Liver (tissue), 9 donors: ENCODE measurements around the gene CDCP2. TPM values are rescaled to one million over a fixed set of nuclear protein-coding genes. Genes with fewer than 3 reads are reported as not detected.
A peak's percentile ranks its signal among the peaks of the same experiment; 100 is the strongest.

Experiments
- DNase-seq: peaks from one replicate; pipeline ENCODE4 v3.0.0-alpha.2; 2017; ENCODE audit warnings: low spot score
- H3K27ac ChIP-seq, 2 donors: one replicate each; pipeline ENCODE4 v1.7.0; 2013; ENCODE audit warnings: inconsistent platforms in 2 of 2, low read length in 2 of 2, control low read depth in 1 of 2, low read depth in 1 of 2, mild to moderate bottlenecking in 1 of 2
- H3K27me3 ChIP-seq, 4 donors: one replicate each; pipeline versions ENCODE4 v1.6.1 to v1.7.0; 2013; ENCODE audit warnings: low read length in 3 of 4, inconsistent platforms in 1 of 4, mild to moderate bottlenecking in 1 of 4, moderate library complexity in 1 of 4; ENCODE audit not compliant: control insufficient read depth in 4 of 4, insufficient read depth in 4 of 4
- H3K36me3 ChIP-seq, 4 donors: one replicate each; pipeline versions ENCODE4 v1.6.1 to v1.7.0; 2013; ENCODE audit warnings: low read length in 3 of 4, mild to moderate bottlenecking in 3 of 4, low read depth in 1 of 4, moderate library complexity in 1 of 4; ENCODE audit not compliant: control insufficient read depth in 4 of 4, insufficient read depth in 3 of 4
- H3K4me1 ChIP-seq, 4 donors: one replicate each; pipeline versions ENCODE4 v1.6.1 to v1.7.0; 2013; ENCODE audit warnings: low read length in 3 of 4, mild to moderate bottlenecking in 3 of 4, moderate library complexity in 1 of 4; ENCODE audit not compliant: control insufficient read depth in 4 of 4, insufficient read depth in 4 of 4
- H3K4me3 ChIP-seq, 3 donors: one replicate each; pipeline versions ENCODE4 v1.6.1 to v1.7.0; 2013; ENCODE audit warnings: low read length in 3 of 3, control low read depth in 1 of 3, low read depth in 1 of 3, mild to moderate bottlenecking in 1 of 3
- H3K9ac ChIP-seq, 2 donors: one replicate each; pipeline ENCODE4 v1.7.0; 2013; ENCODE audit warnings: low read length in 2 of 2, mild to moderate bottlenecking in 2 of 2, moderate library complexity in 2 of 2, control low read depth in 1 of 2, low read depth in 1 of 2
- H3K9me3 ChIP-seq, 4 donors: one replicate each; pipeline versions ENCODE4 v1.6.1 to v1.7.0; 2013; ENCODE audit warnings: low read length in 3 of 4; ENCODE audit not compliant: control insufficient read depth in 4 of 4
- GABPA ChIP-seq, 2 donors: IDR thresholded peaks in 1 of 2; conservative IDR thresholded peaks in 1 of 2; 2 replicates each; pipeline ENCODE4 v1.6.1; 2016; ENCODE audit warnings: antibody characterized with exemption in 2 of 2, mild to moderate bottlenecking in 1 of 2, moderate library complexity in 1 of 2
- HNF4G ChIP-seq: IDR thresholded peaks from 2 replicates; pipeline ENCODE4 v1.6.1; 2016; ENCODE audit warnings: antibody characterized with exemption
- JUND ChIP-seq, 2 donors: IDR thresholded peaks; 2 replicates each; pipeline ENCODE4 v1.6.1; 2016; ENCODE audit warnings: antibody characterized with exemption in 2 of 2
- NR2F2 ChIP-seq: IDR thresholded peaks from 2 replicates; pipeline ENCODE4 v1.6.1; 2016; ENCODE audit warnings: antibody characterized with exemption
- RAD21 ChIP-seq, 2 donors: IDR thresholded peaks; 2 replicates each; pipeline ENCODE4 v1.6.1; 2016; ENCODE audit warnings: antibody characterized with exemption in 2 of 2, mild to moderate bottlenecking in 2 of 2
- SP1 ChIP-seq: IDR thresholded peaks from 2 replicates; pipeline ENCODE4 v1.6.1; 2018; ENCODE audit warnings: antibody characterized with exemption, mild to moderate bottlenecking
- TAF1 ChIP-seq: conservative IDR thresholded peaks from 2 replicates; pipeline ENCODE4 v1.6.1; 2016; ENCODE audit warnings: antibody characterized with exemption, mild to moderate bottlenecking
- YY1 ChIP-seq: IDR thresholded peaks from 2 replicates; pipeline ENCODE4 v1.6.1; 2016; ENCODE audit warnings: antibody characterized with exemption, mild to moderate bottlenecking
- WGBS: extraction: QIAGEN DNeasy Blood & Tissue Kit; methylation state at CpG from one replicate; pipeline ENCODE4 v1.1.7; 2013; 5-methylcytosine and 5-hydroxymethylcytosine counted together
- polyA plus RNA-seq, 2 donors: library from polyadenylated mRNA; stranded (reverse) in 1 of 2; unstranded in 1 of 2; fragments of 200-250 nt in 1 of 2; fragments of >200 nt in 1 of 2; fragmentation: Nextera tagmentation in 1 of 2; extraction: Ambion mirVana in 1 of 2; gene quantifications; one replicate each; pipeline versions ENCODE4 v1.2.1 to v1.2.3, GENCODE V29; 2013 to 2015
- total RNA-seq, 2 donors: library from RNA; depleted of rRNA; stranded (reverse); fragments of >200 nt; gene quantifications; one replicate each; pipeline ENCODE4 v1.2.3, GENCODE V29; 2014
- TF ChIP-seq, protein P1 (sequence below): fragments of 150-350 bp; IDR thresholded peaks from 2 replicates; pipeline ENCODE4 v1.5.1; 2017; ENCODE audit warnings: improper control_type of control experiment, low read depth, low read length; ENCODE audit not compliant: missing input control
- TF ChIP-seq, protein P2 (sequence below): IDR thresholded peaks from 2 replicates; pipeline ENCODE4 v1.6.1; 2016; ENCODE audit warnings: antibody characterized with exemption
- TF ChIP-seq, protein P3 (sequence below): IDR thresholded peaks from 2 replicates; pipeline ENCODE4 v1.6.1; 2016; ENCODE audit warnings: antibody characterized with exemption
- TF ChIP-seq, protein P4 (sequence below): IDR thresholded peaks from 2 replicates; pipeline ENCODE4 v1.6.1; 2016; ENCODE audit warnings: antibody characterized with exemption
- TF ChIP-seq, protein P5 (sequence below): IDR thresholded peaks from 2 replicates; pipeline ENCODE4 v1.6.1; 2016; ENCODE audit warnings: antibody characterized with exemption, mild to moderate bottlenecking
- donor health status: healthy.
- donor health status: healthy.
- donor health status: healthy.
- donor health status: healthy.
- donor health status: healthy.

Gene CDCP2
- total and polyA plus RNA-seq, 4 donors = under 0.01 TPM; not detected in 3

DNA sequence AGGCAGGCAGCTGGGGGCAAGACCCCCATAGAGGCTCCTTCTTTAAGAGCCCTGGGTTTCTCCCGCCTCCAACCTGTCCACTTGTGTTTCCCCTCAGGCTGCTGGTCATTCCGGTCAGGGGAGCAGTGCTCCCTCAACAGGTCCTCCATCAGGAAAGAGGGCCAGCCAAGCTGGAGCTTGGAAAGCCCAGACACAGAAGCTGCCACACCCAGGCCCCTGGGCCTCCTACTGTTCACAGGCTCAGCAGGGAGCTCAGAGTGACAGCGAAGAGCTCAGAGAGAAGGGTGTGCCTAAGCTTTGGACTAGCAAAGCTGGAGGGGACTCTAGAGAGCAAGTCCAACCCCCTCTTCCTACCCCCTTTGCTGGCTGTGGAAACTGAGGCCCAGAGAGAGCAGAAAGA, 10.3 kb upstream of the CDCP2 start:
- no peak for DNase-seq

DNA sequence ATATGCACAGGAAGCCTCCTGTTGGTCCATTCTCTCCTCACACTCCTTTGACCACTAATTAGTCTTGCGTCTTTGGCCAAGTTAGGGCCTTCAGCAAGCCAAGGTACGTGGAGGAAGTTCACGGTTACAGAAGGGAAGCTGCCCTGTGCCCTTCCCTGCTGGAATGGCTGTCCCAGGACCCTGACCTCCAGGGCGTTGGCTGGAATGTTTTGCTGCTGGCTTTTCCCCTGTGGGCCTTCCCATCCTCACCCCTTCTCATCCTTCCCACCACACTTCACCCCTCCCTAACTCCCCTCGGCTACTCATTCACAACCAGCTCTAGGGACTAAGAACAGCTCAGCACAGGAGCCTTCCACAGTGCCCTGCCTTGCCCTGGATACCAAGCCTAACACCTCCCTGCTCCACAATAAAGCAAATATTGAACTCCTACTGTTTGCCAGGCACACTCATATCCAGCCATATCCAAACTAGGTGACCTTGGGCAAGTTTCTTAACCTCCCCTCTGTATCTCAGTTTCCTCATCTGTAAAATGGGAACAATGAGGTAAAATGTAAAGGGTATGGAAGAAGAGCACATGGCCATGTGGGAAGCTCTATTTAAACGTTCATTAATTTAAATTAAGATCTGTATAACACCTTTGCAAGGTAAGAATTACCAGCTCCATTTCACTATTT, 8.8 kb upstream of the CDCP2 start:
- Histone ChIP-seq H3K4me1 (no peaks in the 10 kb centered on the region), H3K27me3 (no peaks in the 10 kb centered on the region), H3K36me3 (no peaks in the 10 kb centered on the region), H3K9ac (no peak overlapping the region), H3K27ac (no peak overlapping the region), H3K4me3 (no peak overlapping the region), H3K9me3 (no peaks in the 10 kb centered on the region)
- WGBS = 80% methylated on average over 6 of the region's 6 CpGs
- peak; percentile 26 for TF ChIP-seq NR2F2
- TF ChIP-seq, protein P1, sequence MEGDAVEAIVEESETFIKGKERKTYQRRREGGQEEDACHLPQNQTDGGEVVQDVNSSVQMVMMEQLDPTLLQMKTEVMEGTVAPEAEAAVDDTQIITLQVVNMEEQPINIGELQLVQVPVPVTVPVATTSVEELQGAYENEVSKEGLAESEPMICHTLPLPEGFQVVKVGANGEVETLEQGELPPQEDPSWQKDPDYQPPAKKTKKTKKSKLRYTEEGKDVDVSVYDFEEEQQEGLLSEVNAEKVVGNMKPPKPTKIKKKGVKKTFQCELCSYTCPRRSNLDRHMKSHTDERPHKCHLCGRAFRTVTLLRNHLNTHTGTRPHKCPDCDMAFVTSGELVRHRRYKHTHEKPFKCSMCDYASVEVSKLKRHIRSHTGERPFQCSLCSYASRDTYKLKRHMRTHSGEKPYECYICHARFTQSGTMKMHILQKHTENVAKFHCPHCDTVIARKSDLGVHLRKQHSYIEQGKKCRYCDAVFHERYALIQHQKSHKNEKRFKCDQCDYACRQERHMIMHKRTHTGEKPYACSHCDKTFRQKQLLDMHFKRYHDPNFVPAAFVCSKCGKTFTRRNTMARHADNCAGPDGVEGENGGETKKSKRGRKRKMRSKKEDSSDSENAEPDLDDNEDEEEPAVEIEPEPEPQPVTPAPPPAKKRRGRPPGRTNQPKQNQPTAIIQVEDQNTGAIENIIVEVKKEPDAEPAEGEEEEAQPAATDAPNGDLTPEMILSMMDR = no peak
- no peak for DNase-seq

More for the DNA sequence above, 10.3 kb upstream of the CDCP2 start:
- Histone ChIP-seq H3K9me3 (no peaks in the 10 kb centered on the region), H3K27ac (no peak overlapping the region), H3K27me3 (no peaks in the 10 kb centered on the region), H3K9ac (no peak overlapping the region), H3K4me1 (no peaks in the 10 kb centered on the region), H3K36me3 (no peaks in the 10 kb centered on the region), H3K4me3 (no peak overlapping the region)
- TF ChIP-seq, protein P2, sequence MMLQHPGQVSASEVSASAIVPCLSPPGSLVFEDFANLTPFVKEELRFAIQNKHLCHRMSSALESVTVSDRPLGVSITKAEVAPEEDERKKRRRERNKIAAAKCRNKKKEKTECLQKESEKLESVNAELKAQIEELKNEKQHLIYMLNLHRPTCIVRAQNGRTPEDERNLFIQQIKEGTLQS = no peak
- TF ChIP-seq, protein P3, sequence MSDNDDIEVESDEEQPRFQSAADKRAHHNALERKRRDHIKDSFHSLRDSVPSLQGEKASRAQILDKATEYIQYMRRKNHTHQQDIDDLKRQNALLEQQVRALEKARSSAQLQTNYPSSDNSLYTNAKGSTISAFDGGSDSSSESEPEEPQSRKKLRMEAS = no peak
- no peak for TF ChIP-seq GABPA (IDR thresholded peaks at IDR 0.05 in 1 of 2, conservative IDR thresholded peaks at IDR 0.05 in 1 of 2)
- TF ChIP-seq RAD21 (IDR thresholded peaks at IDR 0.05) = no peak
- WGBS = 93% methylated on average over 3 of the region's 3 CpGs

DNA sequence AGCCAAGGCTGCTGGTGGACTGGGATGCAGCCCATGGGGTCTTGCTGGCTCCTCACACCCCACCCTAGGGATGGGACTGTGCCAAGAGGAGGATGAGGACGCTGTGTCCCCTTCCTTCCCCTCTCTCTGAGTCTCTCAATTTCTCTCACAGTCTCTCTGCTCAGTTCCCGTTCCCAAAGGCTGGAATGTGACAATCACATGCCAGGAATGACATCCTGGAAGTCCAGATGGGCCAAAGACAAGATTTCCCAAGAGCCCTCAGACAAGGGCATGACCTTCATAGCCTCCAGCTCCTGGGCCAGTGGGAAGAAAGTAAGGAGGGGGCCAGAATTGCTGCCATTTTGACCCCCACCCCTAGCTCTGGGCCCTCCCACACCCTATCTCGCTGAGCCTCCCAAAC, 7.6 kb upstream of the CDCP2 start:
- DNase-seq = no peak
- Histone ChIP-seq H3K4me1 (no peaks in the 10 kb centered on the region), H3K36me3 (no peaks in the 10 kb centered on the region), H3K9me3 (no peaks in the 10 kb centered on the region), H3K27ac (no peak overlapping the region), H3K27me3 (no peaks in the 10 kb centered on the region), H3K4me3 (no peak overlapping the region), H3K9ac (no peak overlapping the region)
- 71% methylated on average over 3 of the region's 3 CpGs for WGBS
- no peak for TF ChIP-seq NR2F2
- TF ChIP-seq, protein P4, sequence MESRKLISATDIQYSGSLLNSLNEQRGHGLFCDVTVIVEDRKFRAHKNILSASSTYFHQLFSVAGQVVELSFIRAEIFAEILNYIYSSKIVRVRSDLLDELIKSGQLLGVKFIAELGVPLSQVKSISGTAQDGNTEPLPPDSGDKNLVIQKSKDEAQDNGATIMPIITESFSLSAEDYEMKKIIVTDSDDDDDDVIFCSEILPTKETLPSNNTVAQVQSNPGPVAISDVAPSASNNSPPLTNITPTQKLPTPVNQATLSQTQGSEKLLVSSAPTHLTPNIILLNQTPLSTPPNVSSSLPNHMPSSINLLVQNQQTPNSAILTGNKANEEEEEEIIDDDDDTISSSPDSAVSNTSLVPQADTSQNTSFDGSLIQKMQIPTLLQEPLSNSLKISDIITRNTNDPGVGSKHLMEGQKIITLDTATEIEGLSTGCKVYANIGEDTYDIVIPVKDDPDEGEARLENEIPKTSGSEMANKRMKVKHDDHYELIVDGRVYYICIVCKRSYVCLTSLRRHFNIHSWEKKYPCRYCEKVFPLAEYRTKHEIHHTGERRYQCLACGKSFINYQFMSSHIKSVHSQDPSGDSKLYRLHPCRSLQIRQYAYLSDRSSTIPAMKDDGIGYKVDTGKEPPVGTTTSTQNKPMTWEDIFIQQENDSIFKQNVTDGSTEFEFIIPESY = no peak
- no peak for TF ChIP-seq TAF1
- TF ChIP-seq YY1 = no peak
- TF ChIP-seq, protein P5, sequence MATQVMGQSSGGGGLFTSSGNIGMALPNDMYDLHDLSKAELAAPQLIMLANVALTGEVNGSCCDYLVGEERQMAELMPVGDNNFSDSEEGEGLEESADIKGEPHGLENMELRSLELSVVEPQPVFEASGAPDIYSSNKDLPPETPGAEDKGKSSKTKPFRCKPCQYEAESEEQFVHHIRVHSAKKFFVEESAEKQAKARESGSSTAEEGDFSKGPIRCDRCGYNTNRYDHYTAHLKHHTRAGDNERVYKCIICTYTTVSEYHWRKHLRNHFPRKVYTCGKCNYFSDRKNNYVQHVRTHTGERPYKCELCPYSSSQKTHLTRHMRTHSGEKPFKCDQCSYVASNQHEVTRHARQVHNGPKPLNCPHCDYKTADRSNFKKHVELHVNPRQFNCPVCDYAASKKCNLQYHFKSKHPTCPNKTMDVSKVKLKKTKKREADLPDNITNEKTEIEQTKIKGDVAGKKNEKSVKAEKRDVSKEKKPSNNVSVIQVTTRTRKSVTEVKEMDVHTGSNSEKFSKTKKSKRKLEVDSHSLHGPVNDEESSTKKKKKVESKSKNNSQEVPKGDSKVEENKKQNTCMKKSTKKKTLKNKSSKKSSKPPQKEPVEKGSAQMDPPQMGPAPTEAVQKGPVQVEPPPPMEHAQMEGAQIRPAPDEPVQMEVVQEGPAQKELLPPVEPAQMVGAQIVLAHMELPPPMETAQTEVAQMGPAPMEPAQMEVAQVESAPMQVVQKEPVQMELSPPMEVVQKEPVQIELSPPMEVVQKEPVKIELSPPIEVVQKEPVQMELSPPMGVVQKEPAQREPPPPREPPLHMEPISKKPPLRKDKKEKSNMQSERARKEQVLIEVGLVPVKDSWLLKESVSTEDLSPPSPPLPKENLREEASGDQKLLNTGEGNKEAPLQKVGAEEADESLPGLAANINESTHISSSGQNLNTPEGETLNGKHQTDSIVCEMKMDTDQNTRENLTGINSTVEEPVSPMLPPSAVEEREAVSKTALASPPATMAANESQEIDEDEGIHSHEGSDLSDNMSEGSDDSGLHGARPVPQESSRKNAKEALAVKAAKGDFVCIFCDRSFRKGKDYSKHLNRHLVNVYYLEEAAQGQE = no peak
- TF ChIP-seq, protein P2 = no peak
- TF ChIP-seq HNF4G = no peak
- no peak for TF ChIP-seq SP1
- no peak for TF ChIP-seq RAD21 (IDR thresholded peaks at IDR 0.05)
- TF ChIP-seq JUND (IDR thresholded peaks at IDR 0.05) = no peak
- TF ChIP-seq, protein P1 = no peak
- TF ChIP-seq GABPA (IDR thresholded peaks at IDR 0.05 in 1 of 2, conservative IDR thresholded peaks at IDR 0.05 in 1 of 2) = no peak
